GM13976 (cell line): Measurements from ENCODE around the gene RSU1.

Experiments
- DNase-seq: peaks from one replicate; pipeline ENCODE4 v3.0.0; 2012; ENCODE audit warnings: low spot score
- CTCF ChIP-seq: IDR thresholded peaks from 2 replicates; pipeline ENCODE4 v1.5.1; 2012; ENCODE audit warnings: borderline replicate concordance, mild to moderate bottlenecking; ENCODE audit not compliant: insufficient read depth; ENCODE audit errors: extremely low read depth, missing control alignments, control extremely low read depth
- in situ Hi-C: fragments of 300-500 bp; cut with MboI; formaldehyde crosslinking; loops from one replicate; pipeline ENCODE4 v1.12.0; 2022; ENCODE audit warnings: low sequenced_read_pairs, mixed read lengths, inconsistent platforms; ENCODE audit not compliant: unreplicated experiment

The RSU1 gene

GRCh38 chr10:16626697-16627096, 190.5 kb downstream of the RSU1 start:
- no peak for TF ChIP-seq CTCF
- no peak for DNase-seq
- in situ Hi-C loops = no loop called here

DNA sequence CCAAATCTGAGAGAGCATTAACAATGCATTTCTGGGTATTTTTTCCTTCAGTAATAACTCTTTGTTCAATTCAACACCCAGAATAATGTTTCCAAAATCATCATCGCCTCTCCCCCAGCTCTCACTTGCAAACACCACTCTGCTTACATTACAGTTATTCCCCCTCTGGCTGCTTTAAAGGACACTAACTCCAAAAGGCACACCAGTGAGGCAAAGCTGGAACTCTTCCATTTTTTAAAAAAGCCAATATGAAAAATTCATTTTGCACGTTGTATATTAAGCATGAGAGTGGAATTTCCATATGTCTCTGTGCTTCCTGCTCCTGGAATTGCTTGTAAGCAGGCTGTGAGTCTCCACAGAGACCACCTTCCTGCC, 204.3 kb downstream of the RSU1 start:
- TF ChIP-seq CTCF = no peak
- DNase-seq = no peak
- in situ Hi-C loops = no loop called here

DNA sequence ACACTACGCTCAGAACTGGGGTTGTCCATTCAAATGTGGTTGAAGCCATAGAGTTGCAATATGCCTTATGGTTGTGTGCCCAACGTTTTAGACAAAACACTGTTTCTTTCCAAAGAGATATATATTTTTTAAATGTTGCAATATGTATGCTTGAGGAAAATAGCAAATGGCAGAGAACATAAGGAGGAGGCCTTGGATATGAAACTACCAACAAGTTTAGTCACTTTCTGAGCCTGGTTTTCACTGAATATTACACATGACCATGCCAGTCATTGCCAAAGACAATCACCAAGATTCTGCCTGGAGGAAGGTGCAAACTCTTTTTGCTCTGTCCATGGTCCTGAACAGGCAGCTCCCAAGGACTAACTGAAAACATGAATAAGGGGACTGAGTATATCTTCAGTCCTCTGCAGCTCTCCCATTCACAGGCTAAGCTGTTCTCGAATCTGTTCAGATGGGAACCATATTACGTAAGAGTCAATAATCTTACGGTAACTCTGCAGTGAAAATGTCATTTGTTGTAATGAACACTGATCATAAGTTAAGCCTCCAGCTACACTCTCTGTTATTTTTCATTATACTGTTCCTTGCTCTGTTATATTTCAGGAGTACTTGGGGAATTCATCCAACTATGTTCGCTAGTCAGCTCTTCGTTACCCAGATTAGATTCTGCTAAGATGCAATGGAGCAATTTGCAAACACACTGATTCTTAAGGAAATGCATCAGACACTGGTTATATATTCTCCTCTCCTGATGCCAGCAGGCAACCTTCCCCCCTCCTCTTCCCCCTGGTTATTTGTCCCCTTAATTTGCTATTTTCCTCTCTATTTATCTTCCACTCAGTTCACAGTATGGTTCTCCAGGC, 204.9 kb downstream of the RSU1 start:
- DNase-seq = peak; percentile 51

DNA sequence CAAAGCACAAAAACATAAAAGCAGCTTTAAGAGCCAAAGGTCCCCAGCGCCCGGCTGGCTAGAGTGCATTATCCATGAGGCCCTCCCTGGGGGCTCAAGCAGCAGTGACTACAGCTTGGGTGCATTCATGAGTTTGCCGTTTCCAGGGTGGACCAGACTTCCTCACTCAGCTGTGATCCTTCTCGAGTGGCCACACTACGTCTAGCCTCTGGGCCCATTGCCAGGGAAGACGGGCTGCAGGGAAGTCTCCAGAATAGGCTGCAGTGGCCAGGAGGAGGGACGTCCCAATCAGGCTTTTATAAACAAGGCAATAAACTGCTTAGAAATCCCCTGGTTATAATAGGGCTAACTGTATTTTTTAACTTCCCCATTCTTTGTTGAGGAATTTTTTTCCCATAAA, 206.2 kb downstream of the RSU1 start:
- in situ Hi-C loops = no loop called here
- TF ChIP-seq CTCF = no peak
- DNase-seq = no peak

More for the DNA sequence above, 204.9 kb downstream of the RSU1 start:
- no peak for TF ChIP-seq CTCF
- in situ Hi-C loops = no loop called here

DNA sequence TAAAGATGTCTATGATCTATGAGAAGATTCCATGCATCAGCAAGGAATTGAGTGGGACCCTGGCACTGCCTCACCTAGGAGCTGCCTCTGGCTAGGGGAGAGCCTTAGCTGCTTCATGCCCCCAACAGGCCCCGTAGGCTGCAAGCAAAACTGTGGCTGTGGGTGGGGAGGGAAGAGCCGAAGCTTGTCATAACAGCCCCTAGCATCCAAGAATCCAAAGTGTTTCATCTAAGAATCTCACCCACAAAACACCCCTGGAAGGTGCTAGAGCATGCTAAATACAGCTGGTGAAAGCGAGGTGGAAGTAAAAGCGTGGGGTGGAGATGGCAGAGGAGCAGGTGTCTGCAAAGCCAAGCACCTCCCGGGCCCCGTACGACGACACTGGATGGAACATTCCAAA, 208.0 kb downstream of the RSU1 start:
- no peak for TF ChIP-seq CTCF

DNA sequence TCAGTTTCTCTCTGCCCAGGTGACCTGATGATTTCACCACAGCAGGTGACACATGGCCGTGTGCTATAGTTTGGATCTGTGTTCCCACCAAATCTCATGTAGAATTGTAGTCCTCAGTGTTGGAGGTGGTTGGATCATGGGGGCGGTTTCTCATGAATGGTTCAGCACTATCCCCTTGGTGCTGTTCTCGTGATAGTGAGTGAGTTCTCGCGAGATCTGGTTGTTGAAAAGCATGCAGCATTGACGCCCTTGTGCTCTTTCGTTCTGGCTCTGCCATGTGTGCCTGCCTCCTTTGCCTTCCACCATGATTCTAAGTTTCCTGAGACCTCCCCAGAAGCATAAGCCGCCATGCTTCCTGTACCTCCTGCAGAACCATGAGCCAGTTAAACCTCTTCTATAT, 210.3 kb downstream of the RSU1 start:
- TF ChIP-seq CTCF = no peak
- in situ Hi-C loops = no loop called here
- no peak for DNase-seq

More for the DNA sequence above, 208.0 kb downstream of the RSU1 start:
- in situ Hi-C loops = no loop called here
- no peak for DNase-seq

- in situ Hi-C loops = no loop called here
- DNase-seq = no peak
- no peak for TF ChIP-seq CTCF
Observed at GRCh38 chr10:16606421-16606820, 210.8 kb downstream of the RSU1 start.
